Transverse colon (tissue), 3 donors: Measurements from ENCODE around the gene FAM89B.

ENCODE experiments used
- POLR2A ChIP-seq: fragments of 450-650 bp; IDR thresholded peaks from one replicate; pipeline ENCODE4 v1.6.1; 2016; ENCODE audit warnings: antibody characterized with exemption, mild to moderate bottlenecking, moderate library complexity
- POLR2AphosphoS5 ChIP-seq, 3 donors: sonication (generic); formaldehyde crosslinking; IDR thresholded peaks; one replicate each; pipeline ENCODE4 v1.6.1; 2016; ENCODE audit warnings: antibody characterized with exemption in 3 of 3

DNA sequence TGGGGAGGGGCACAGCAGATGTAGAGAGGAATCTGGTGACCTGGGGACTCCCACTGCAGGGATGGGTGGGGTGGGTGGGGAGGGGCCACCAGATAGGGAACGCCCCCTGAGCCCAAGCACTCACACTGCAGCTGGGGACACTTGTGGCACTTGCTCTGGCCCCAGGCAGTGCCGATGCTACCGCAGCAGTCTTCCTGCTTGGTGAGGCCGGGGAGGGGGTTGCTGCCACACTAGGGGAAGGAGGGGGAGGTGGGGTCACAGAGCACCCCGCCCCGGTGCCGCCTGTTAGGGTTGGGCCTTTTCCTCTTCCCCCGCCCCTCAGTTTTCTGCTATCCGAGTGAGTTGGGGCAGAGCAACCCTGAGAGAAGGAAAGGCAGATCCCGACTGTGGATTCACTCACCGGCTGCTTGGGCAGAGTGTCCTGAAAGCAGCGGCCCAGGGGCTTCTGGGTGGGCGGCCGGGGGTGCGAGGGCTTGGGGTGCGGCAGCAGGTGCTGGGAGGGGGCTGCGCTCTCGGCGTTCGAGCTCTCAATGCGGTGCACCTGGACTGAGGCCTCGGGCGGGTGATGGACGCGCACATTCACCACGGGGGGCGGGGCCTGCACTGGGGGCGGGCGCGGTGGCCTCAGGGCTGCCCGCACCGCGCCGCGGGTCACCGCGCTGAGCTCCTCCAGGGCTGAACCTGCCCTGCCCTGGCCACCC is 18.9 kb upstream of the FAM89B start:
- TF ChIP-seq POLR2A: no peak
- no peak for TF ChIP-seq POLR2AphosphoS5 (IDR thresholded peaks at IDR 0.05)
